Neural progenitor cell (in vitro differentiated cells): ENCODE results near the gene VSX2.

Source experiments
- EZH2phosphoT487 ChIP-seq: fragments of 200-600 bp; sonication (generic); IDR thresholded peaks from 2 replicates; pipeline ENCODE4 v1.6.1; 2017; ENCODE audit warnings: antibody characterized with exemption
- TF ChIP-seq, protein P1 (sequence below): fragments of 200-600 bp; sonication (generic); IDR thresholded peaks from 2 replicates; pipeline ENCODE4 v1.5.1; 2017; ENCODE audit warnings: antibody characterized with exemption, mild to moderate bottlenecking

DNA sequence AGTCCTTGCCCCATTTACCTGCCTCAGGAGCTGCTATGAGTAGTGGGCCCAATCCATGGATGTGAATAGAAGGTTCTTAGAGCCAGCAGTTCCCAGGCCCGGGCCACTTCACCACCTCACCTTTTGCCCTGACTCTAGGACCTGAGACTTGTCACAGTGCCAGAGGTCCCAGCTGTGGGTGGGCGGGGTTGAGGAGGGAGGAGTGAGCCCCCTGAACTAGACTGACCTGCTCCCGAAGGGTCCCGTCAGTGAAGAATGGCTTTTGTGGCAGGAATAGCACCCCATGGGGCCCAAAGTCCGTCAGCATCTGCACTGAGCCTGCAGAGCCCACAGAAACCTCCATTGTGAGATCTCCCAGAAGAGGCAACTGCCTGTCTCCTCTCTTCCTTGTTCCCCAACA, 50.6 kb downstream of the VSX2 start:
- TF ChIP-seq, protein P1, sequence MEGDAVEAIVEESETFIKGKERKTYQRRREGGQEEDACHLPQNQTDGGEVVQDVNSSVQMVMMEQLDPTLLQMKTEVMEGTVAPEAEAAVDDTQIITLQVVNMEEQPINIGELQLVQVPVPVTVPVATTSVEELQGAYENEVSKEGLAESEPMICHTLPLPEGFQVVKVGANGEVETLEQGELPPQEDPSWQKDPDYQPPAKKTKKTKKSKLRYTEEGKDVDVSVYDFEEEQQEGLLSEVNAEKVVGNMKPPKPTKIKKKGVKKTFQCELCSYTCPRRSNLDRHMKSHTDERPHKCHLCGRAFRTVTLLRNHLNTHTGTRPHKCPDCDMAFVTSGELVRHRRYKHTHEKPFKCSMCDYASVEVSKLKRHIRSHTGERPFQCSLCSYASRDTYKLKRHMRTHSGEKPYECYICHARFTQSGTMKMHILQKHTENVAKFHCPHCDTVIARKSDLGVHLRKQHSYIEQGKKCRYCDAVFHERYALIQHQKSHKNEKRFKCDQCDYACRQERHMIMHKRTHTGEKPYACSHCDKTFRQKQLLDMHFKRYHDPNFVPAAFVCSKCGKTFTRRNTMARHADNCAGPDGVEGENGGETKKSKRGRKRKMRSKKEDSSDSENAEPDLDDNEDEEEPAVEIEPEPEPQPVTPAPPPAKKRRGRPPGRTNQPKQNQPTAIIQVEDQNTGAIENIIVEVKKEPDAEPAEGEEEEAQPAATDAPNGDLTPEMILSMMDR = no peak
- no peak for TF ChIP-seq EZH2phosphoT487
